HEK293 (cell line): ENCODE results near the gene JAML.

Source experiments
- CTCF ChIA-PET: fragments of 350-600 bp; formaldehyde crosslinking; extraction: SDS; loops from one replicate; lab custom pipeline; 2021; ENCODE audit warnings: antibody characterized with exemption; lab: Yijun Ruan, JAX
- POLR2A ChIA-PET: fragments of 300-600 bp; formaldehyde crosslinking; extraction: SDS; loops from one replicate; lab custom pipeline; 2020; ENCODE audit warnings: antibody characterized with exemption, inconsistent platforms; lab: Yijun Ruan, JAX
- H3K27ac ChIP-seq: fragments of 200-500 bp; sonication (Bioruptor generic); 2 replicates; pipeline ENCODE4 v1.5.1; 2014; ENCODE audit warnings: low read depth, low read length, control low read depth, inconsistent platforms; ENCODE audit errors: extremely low read depth
- H3K36me3 ChIP-seq, 2 experiments: fragments of 200-500 bp in 1 of 2; sonication (Bioruptor generic) in 1 of 2; 1 replicate in 1 of 2; 2 replicates in 1 of 2; pipeline ENCODE4 v1.5.1; 2014 to 2017; ENCODE audit warnings: inconsistent platforms in 2 of 2, low read length in 2 of 2; ENCODE audit not compliant: control insufficient read depth in 2 of 2, insufficient read depth in 1 of 2
- H3K4me1 ChIP-seq: fragments of 200-500 bp; sonication (Bioruptor generic); 2 replicates; pipeline ENCODE4 v1.5.1; 2014; ENCODE audit warnings: mild to moderate bottlenecking, low read length, inconsistent platforms; ENCODE audit not compliant: control insufficient read depth, insufficient read depth
- H3K4me3 ChIP-seq: 2 replicates; pipeline ENCODE4 v1.5.1; 2011; ENCODE audit warnings: low read depth, mild to moderate bottlenecking, control low read depth, low read length, moderate library complexity
- H3K9me3 ChIP-seq: fragments of 200-500 bp; sonication (Bioruptor generic); 2 replicates; pipeline ENCODE4 v1.5.1; 2014; ENCODE audit warnings: low read depth, low read length, inconsistent platforms; ENCODE audit not compliant: control insufficient read depth, insufficient read depth
- KLF1 ChIP-seq: fragments of 450-650 bp; formaldehyde crosslinking; IDR thresholded peaks from 2 replicates; pipeline ENCODE4 v1.5.1; 2016; ENCODE audit warnings: missing biosample characterization, missing genetic modification characterization
- KLF8 ChIP-seq: fragments of 450-650 bp; formaldehyde crosslinking; IDR thresholded peaks from 2 replicates; pipeline ENCODE4 v1.5.1; 2016; ENCODE audit warnings: missing biosample characterization, missing genetic modification characterization
- MYNN ChIP-seq: fragments of 450-650 bp; formaldehyde crosslinking; IDR thresholded peaks from 2 replicates; pipeline ENCODE4 v1.5.1; 2016; ENCODE audit warnings: missing biosample characterization, missing genetic modification characterization, borderline replicate concordance
- SP7 ChIP-seq: fragments of 450-650 bp; formaldehyde crosslinking; IDR thresholded peaks from 2 replicates; pipeline ENCODE4 v1.5.1; 2016; ENCODE audit warnings: missing biosample characterization, missing genetic modification characterization
- ZNF140 ChIP-seq: fragments of 450-650 bp; formaldehyde crosslinking; IDR thresholded peaks from 2 replicates; pipeline ENCODE4 v1.5.1; 2016; ENCODE audit warnings: missing biosample characterization, missing genetic modification characterization
- ZNF155 ChIP-seq: fragments of 450-650 bp; formaldehyde crosslinking; IDR thresholded peaks from 2 replicates; pipeline ENCODE4 v1.5.1; 2016; ENCODE audit warnings: missing biosample characterization, missing genetic modification characterization
- ZNF157 ChIP-seq: fragments of 450-650 bp; formaldehyde crosslinking; IDR thresholded peaks from 2 replicates; pipeline ENCODE4 v1.5.1; 2016; ENCODE audit warnings: missing biosample characterization, missing genetic modification characterization
- ZNF211 ChIP-seq: fragments of 450-650 bp; formaldehyde crosslinking; IDR thresholded peaks from 2 replicates; pipeline ENCODE4 v1.5.1; 2016; ENCODE audit warnings: low read depth, missing biosample characterization, missing genetic modification characterization
- ZNF280D ChIP-seq: fragments of 450-650 bp; formaldehyde crosslinking; IDR thresholded peaks from 2 replicates; pipeline ENCODE4 v1.5.1; 2016; ENCODE audit warnings: missing biosample characterization, missing genetic modification characterization
- ZNF292 ChIP-seq: fragments of 450-650 bp; formaldehyde crosslinking; IDR thresholded peaks from 2 replicates; pipeline ENCODE4 v1.5.1; 2016; ENCODE audit warnings: low read depth, missing biosample characterization, missing genetic modification characterization, borderline replicate concordance
- ZNF350 ChIP-seq: fragments of 450-650 bp; formaldehyde crosslinking; IDR thresholded peaks from 2 replicates; pipeline ENCODE4 v1.5.0; 2017; ENCODE audit warnings: missing biosample characterization, mild to moderate bottlenecking, missing genetic modification characterization
- ZNF394 ChIP-seq: fragments of 450-650 bp; formaldehyde crosslinking; IDR thresholded peaks from 2 replicates; pipeline ENCODE4 v1.5.1; 2016; ENCODE audit warnings: missing biosample characterization, missing genetic modification characterization, mild to moderate bottlenecking, moderate library complexity, borderline replicate concordance
- ZNF416 ChIP-seq: fragments of 450-650 bp; formaldehyde crosslinking; IDR thresholded peaks from 2 replicates; pipeline ENCODE4 v1.5.1; 2016; ENCODE audit warnings: missing biosample characterization, missing genetic modification characterization
- ZNF518A ChIP-seq: fragments of 450-650 bp; formaldehyde crosslinking; conservative IDR thresholded peaks from 2 replicates; pipeline ENCODE4 v1.5.1; 2016; ENCODE audit warnings: low read depth, missing biosample characterization, missing genetic modification characterization
- ZNF530 ChIP-seq: fragments of 450-650 bp; formaldehyde crosslinking; IDR thresholded peaks from 2 replicates; pipeline ENCODE4 v1.5.1; 2016; ENCODE audit warnings: low read depth, missing biosample characterization, missing genetic modification characterization
- ZNF561 ChIP-seq: fragments of 450-650 bp; IDR thresholded peaks from 2 replicates; pipeline ENCODE4 v1.5.1; 2018; ENCODE audit warnings: missing biosample characterization, missing genetic modification characterization, borderline replicate concordance
- ZNF596 ChIP-seq: fragments of 450-650 bp; IDR thresholded peaks from 2 replicates; pipeline ENCODE4 v1.5.0; 2018; ENCODE audit warnings: missing biosample characterization, mild to moderate bottlenecking, missing genetic modification characterization, moderate library complexity
- ZNF624 ChIP-seq: fragments of 450-650 bp; formaldehyde crosslinking; IDR thresholded peaks from 2 replicates; pipeline ENCODE4 v1.5.1; 2017; ENCODE audit warnings: missing biosample characterization, missing genetic modification characterization
- ZNF654 ChIP-seq: fragments of 450-650 bp; formaldehyde crosslinking; IDR thresholded peaks from 2 replicates; pipeline ENCODE4 v1.5.1; 2016; ENCODE audit warnings: low read depth, missing biosample characterization, missing genetic modification characterization
- ZNF677 ChIP-seq: fragments of 450-650 bp; IDR thresholded peaks from 2 replicates; pipeline ENCODE4 v1.5.0; 2018; ENCODE audit warnings: missing biosample characterization, mild to moderate bottlenecking, missing genetic modification characterization, moderate library complexity
- ZNF701 ChIP-seq: fragments of 450-650 bp; formaldehyde crosslinking; IDR thresholded peaks from 2 replicates; pipeline ENCODE4 v1.5.1; 2016; ENCODE audit warnings: missing biosample characterization, missing genetic modification characterization
- ZNF785 ChIP-seq: fragments of 450-650 bp; formaldehyde crosslinking; IDR thresholded peaks from 2 replicates; pipeline ENCODE4 v1.5.1; 2016; ENCODE audit warnings: missing biosample characterization, missing genetic modification characterization
- ZNF843 ChIP-seq: fragments of 450-650 bp; formaldehyde crosslinking; IDR thresholded peaks from 2 replicates; pipeline ENCODE4 v1.5.1; 2016; ENCODE audit warnings: missing biosample characterization, missing genetic modification characterization

The JAML gene

GRCh38 chr11:118162846-118163245 is 62.0 kb downstream of the JAML start:
- H3K4me1 ChIP-seq, result no peaks in the 10 kb centered on the region
- H3K27ac ChIP-seq, result no peak overlapping the region
- no peaks in the 10 kb centered on the region for H3K36me3 ChIP-seq
- TF ChIP-seq ZNF350 (tag by site-specific recombination), result no peak
- no peak for TF ChIP-seq ZNF785 (tag by site-specific recombination)
- TF ChIP-seq ZNF157, result no peak
- TF ChIP-seq ZNF416 (tag by site-specific recombination), result no peak
- no peak for TF ChIP-seq ZNF292 (tag by site-specific recombination)
- TF ChIP-seq ZNF211 (tag by site-specific recombination), result no peak
- no peak for TF ChIP-seq ZNF677 (tag by site-specific recombination)
- TF ChIP-seq ZNF530 (tag by site-specific recombination), result no peak
- no peak for TF ChIP-seq MYNN (tag by site-specific recombination)
- no peak for TF ChIP-seq KLF1 (tag by site-specific recombination)
- no peak for TF ChIP-seq ZNF155 (tag by site-specific recombination)
- TF ChIP-seq ZNF624 (tag by site-specific recombination), result no peak
- no peak for TF ChIP-seq ZNF394 (tag by site-specific recombination)
- no peak for TF ChIP-seq ZNF654 (tag by site-specific recombination)
- no peak for TF ChIP-seq ZNF701
- no peak for TF ChIP-seq ZNF280D
- TF ChIP-seq SP7, result no peak
- no peak for TF ChIP-seq KLF8 (tag by site-specific recombination)
- TF ChIP-seq ZNF561, result no peak
- TF ChIP-seq ZNF843, result no peak
- H3K9me3 ChIP-seq, result no peaks in the 10 kb centered on the region
- ChIA-PET CTCF (no interaction called here), POLR2A (no interaction called here)
- no peak overlapping the region for H3K4me3 ChIP-seq

- H3K36me3 ChIP-seq, result no peaks in the 10 kb centered on the region
- no peak overlapping the region for H3K27ac ChIP-seq
- no peak overlapping the region for H3K4me3 ChIP-seq
- no peaks in the 10 kb centered on the region for H3K9me3 ChIP-seq
- no peak for TF ChIP-seq ZNF140 (tag by site-specific recombination)
- TF ChIP-seq ZNF518A (tag by site-specific recombination), result no peak
- peak; percentile 65 for TF ChIP-seq ZNF596 (tag by site-specific recombination)
- ChIA-PET CTCF (no interaction called here), POLR2A (no interaction called here)
- H3K4me1 ChIP-seq, result no peaks in the 10 kb centered on the region
These were observed 63.0 kb downstream of the JAML start for GRCh38 chr11:118161786-118162185.
